Lung (tissue), 16 donors: ENCODE results near the gene KCNA3. TPM values are rescaled to one million over a fixed set of nuclear protein-coding genes. Genes with fewer than 3 reads are reported as not detected.

ENCODE experiments used
- ATAC-seq: fragments of 200-7000 bp; cut with Tn5 transposase; one replicate; pipeline ENCODE4 v1.9.1; 2020; ENCODE audit warnings: moderate number of reproducible peaks; ENCODE audit not compliant: insufficient read depth, low FRiP score
- DNase-seq, 3 donors: peaks; one replicate each; pipeline ENCODE4 v3.0.0-alpha.2; 2013 to 2017
- H3K27ac ChIP-seq, 2 donors: one replicate each; pipeline ENCODE4 v1.5.1; 2013; ENCODE audit warnings: mild to moderate bottlenecking in 2 of 2, moderate library complexity in 2 of 2, control low read depth in 1 of 2, inconsistent platforms in 1 of 2, low read depth in 1 of 2, low read length in 1 of 2
- H3K27me3 ChIP-seq, 3 donors: one replicate each; pipeline ENCODE4 v1.5.1; 2013; ENCODE audit warnings: low read length in 2 of 3; ENCODE audit not compliant: control insufficient read depth in 3 of 3, insufficient read depth in 3 of 3
- H3K36me3 ChIP-seq, 4 donors: one replicate each; pipeline ENCODE4 v1.5.1; 2013; ENCODE audit warnings: low read length in 4 of 4, mild to moderate bottlenecking in 1 of 4, moderate library complexity in 1 of 4; ENCODE audit not compliant: control insufficient read depth in 4 of 4, insufficient read depth in 4 of 4
- H3K4me1 ChIP-seq, 5 donors: one replicate each; pipeline ENCODE4 v1.5.1; 2013; ENCODE audit warnings: low read length in 5 of 5, mild to moderate bottlenecking in 2 of 5, moderate library complexity in 1 of 5; ENCODE audit not compliant: control insufficient read depth in 5 of 5, insufficient read depth in 5 of 5
- H3K4me3 ChIP-seq: one replicate; pipeline ENCODE4 v1.5.1; 2013; ENCODE audit warnings: mild to moderate bottlenecking, control low read depth, moderate library complexity
- H3K9ac ChIP-seq, 2 donors: one replicate each; pipeline ENCODE4 v1.5.1; 2013; ENCODE audit warnings: low read length in 2 of 2, control low read depth in 1 of 2; ENCODE audit not compliant: insufficient read depth in 1 of 2
- H3K9me3 ChIP-seq, 4 donors: one replicate each; pipeline ENCODE4 v1.5.1; 2013; ENCODE audit warnings: low read length in 3 of 4, mild to moderate bottlenecking in 1 of 4, moderate library complexity in 1 of 4; ENCODE audit not compliant: control insufficient read depth in 4 of 4, insufficient read depth in 3 of 4
- CTCF ChIP-seq: IDR thresholded peaks from 2 replicates; pipeline ENCODE4 v1.5.1; 2012; ENCODE audit warnings: mild to moderate bottlenecking; ENCODE audit errors: control extremely low read depth, extremely low read depth
- WGBS, 2 donors: extraction: QIAGEN DNeasy Blood & Tissue Kit; methylation state at CpG; one replicate each; pipeline ENCODE4 v1.1.7; 2013; 5-methylcytosine and 5-hydroxymethylcytosine counted together
- long read RNA-seq, 5 donors: transcript quantifications; one replicate each; lab custom pipeline, GENCODE V29; 2026
- polyA plus RNA-seq, 2 donors: library from polyadenylated mRNA; stranded (reverse); fragments of 200-250 nt; gene quantifications; one replicate each; pipeline ENCODE4 v1.2.1, GENCODE V29; 2013
- total RNA-seq, 2 donors: library from RNA; depleted of rRNA in 1 of 2; stranded (reverse); fragments of >200 nt in 1 of 2; gene quantifications; one replicate each; pipeline ENCODE4 v1.2.1, GENCODE V29; 2014 to 2021
- donor health status: control.
- donor health status: control.
- donor health status: Bipolar disorder and iron deficiency.
- donor health status: healthy.
- donor health status: DM: yes; HTN: yes; CAD: no.

The KCNA3 gene
- total RNA-seq = 10 to 100 TPM in 1 of 2 donors, 1 to 10 TPM in 1; 5.4 to 10.2 TPM
- polyA plus RNA-seq = 1 to 10 TPM in 1 of 2 donors, under 1 TPM in 1; 0.75 to 2.5 TPM
- long read RNA-seq, donor 1, transcript KCNA3-201 (1 exons, 2,569 nt) = major isoform, 5 of 5 reads
- long read RNA-seq, donor 1, partial matches to known transcripts = 0 of 5 reads
- long read RNA-seq, donor 1, other reads (novel, unspliced or antisense) = 0 of 5 reads
- long read RNA-seq, donor 2, partial matches to known transcripts = 0 of 1 reads
- long read RNA-seq, donor 2, other reads (novel, unspliced or antisense) = 0 of 1 reads
- long read RNA-seq, donor 3, partial matches to known transcripts = 0 of 2 reads
- long read RNA-seq, donor 3, other reads (novel, unspliced or antisense) = 0 of 2 reads
- long read RNA-seq, donor 4 = 0 reads
- long read RNA-seq, donor 5, partial matches to known transcripts = 0 of 1 reads
- long read RNA-seq, donor 5, other reads (novel, unspliced or antisense) = 0 of 1 reads

- Histone ChIP-seq H3K27me3 (peaks cover 0 to 58% (median 39%) of the 10 kb centered on the region in 3 donors), H3K9ac (no peak within 1 kb of the TSS), H3K36me3 (no peaks in the 10 kb centered on the region), H3K9me3 (peaks cover 0 to 8% (median 0%) of the 10 kb centered on the region in 4 donors), H3K27ac (peak within 1 kb of the TSS in 1 of 2 donors; percentile 67), H3K4me3 (peak within 1 kb of the TSS; percentile 55), H3K4me1 (peaks cover 0 to 14% (median 5%) of the 10 kb centered on the region in 5 donors)
- 0 to 2% methylated on average over 43 to 97 of the region's 97 CpGs for WGBS, 2 donors
- DNase-seq (peak; percentile 58 to 86 (median 68)), ATAC-seq (peak; percentile 56)
- no peak for TF ChIP-seq CTCF
These were observed at the start of gene KCNA3 for GRCh38 chr1:110674337-110675059. TSS of gene KCNA3 (minus strand) at chr1:110674940. CDS start at chr1:110674809, 131 bp downstream.

GRCh38 chr1:110722807-110723206 lies 48.1 kb upstream of the KCNA3 start:
- H3K36me3 ChIP-seq = no peaks in the 10 kb centered on the region
- H3K27ac ChIP-seq = no peak overlapping the region
- H3K4me1 ChIP-seq = peaks cover 0 to 3% (median 0%) of the 10 kb centered on the region in 5 donors
- 70 to 72% methylated on average over 5 of the region's 5 CpGs for WGBS, 2 donors
- no peak overlapping the region for H3K4me3 ChIP-seq
- no peak for TF ChIP-seq CTCF
- H3K9me3 ChIP-seq = peaks cover 0 to 5% (median 0%) of the 10 kb centered on the region in 4 donors
- H3K27me3 ChIP-seq = peaks cover 0 to 16% (median 2%) of the 10 kb centered on the region in 3 donors
- ATAC-seq (no peak), DNase-seq (no peak)
- no peak overlapping the region for H3K9ac ChIP-seq

GRCh38 chr1:110719908-110720307 lies 45.2 kb upstream of the KCNA3 start:
- Histone ChIP-seq H3K4me1 (peaks cover 0 to 3% (median 0%) of the 10 kb centered on the region in 5 donors), H3K27me3 (peaks cover 2 to 8% (median 3%) of the 10 kb centered on the region in 3 donors), H3K4me3 (no peak overlapping the region), H3K9me3 (peaks cover 0 to 5% (median 0%) of the 10 kb centered on the region in 4 donors), H3K27ac (no peak overlapping the region), H3K9ac (no peak overlapping the region), H3K36me3 (no peaks in the 10 kb centered on the region)
- ATAC-seq = no peak
- WGBS, 2 donors = 67 to 80% methylated on average over 2 of the region's 2 CpGs
- no peak for TF ChIP-seq CTCF
- no peak for DNase-seq
